Measurements from ENCODE around the gene HES4.
"Not testable (repeated sequence)": the region's sequence is repeated elsewhere in the genome, so short reads cannot be mapped to it uniquely, and the experiment has no call there.

The HES4 gene

GRCh38 chr1:1025730-1026129, 25.8 kb upstream of the HES4 start:
- DNase-seq = no peak
- TF ChIP-seq GATA1 (IDR thresholded peaks at IDR 0.05; ENCODE audit: low read depth, low read length) (no peak), POLR2A (IDR thresholded peaks at IDR 0.05; ENCODE audit: low read length) (no peak)

- TF ChIP-seq POLR2A (IDR thresholded peaks at IDR 0.05; ENCODE audit: low read length) = no peak
- TF ChIP-seq GATA1 (IDR thresholded peaks at IDR 0.05; ENCODE audit: low read depth, low read length) = no peak
- no peak for DNase-seq
These were observed 25.1 kb upstream of the HES4 start for GRCh38 chr1:1024771-1025699.

GRCh38 chr1:1024149-1024770, 24.4 kb upstream of the HES4 start:
- DNase-seq = peak; percentile 78 to 88
- TF ChIP-seq GATA1 (IDR thresholded peaks at IDR 0.05; ENCODE audit: low read depth, low read length) = no peak
- TF ChIP-seq POLR2A (IDR thresholded peaks at IDR 0.05; ENCODE audit: low read length) = no peak

- no peak for TF ChIP-seq POLR2A (IDR thresholded peaks at IDR 0.05; ENCODE audit: low read length)
- no peak for TF ChIP-seq GATA1 (IDR thresholded peaks at IDR 0.05; ENCODE audit: low read depth, low read length)
- DNase-seq = no peak
These were observed 23.8 kb upstream of the HES4 start for GRCh38 chr1:1023700-1024099.

GRCh38 chr1:1022302-1023009, 22.6 kb upstream of the HES4 start:
- TF ChIP-seq POLR2A (IDR thresholded peaks at IDR 0.05; ENCODE audit: low read length) (no peak), GATA1 (IDR thresholded peaks at IDR 0.05; ENCODE audit: low read depth, low read length) (no peak)
- DNase-seq = peak; percentile 45 to 57

- DNase-seq = no peak
- TF ChIP-seq GATA1 (IDR thresholded peaks at IDR 0.05; ENCODE audit: low read depth, low read length) (no peak), POLR2A (IDR thresholded peaks at IDR 0.05; ENCODE audit: low read length) (no peak)
These were observed 22.0 kb upstream of the HES4 start for GRCh38 chr1:1021920-1022259.

- TF ChIP-seq GATA1 (IDR thresholded peaks at IDR 0.05; ENCODE audit: low read depth, low read length) = no peak
- no peak for TF ChIP-seq POLR2A (IDR thresholded peaks at IDR 0.05; ENCODE audit: low read length)
- DNase-seq = peak; percentile 43 to 56
These were observed 21.4 kb upstream of the HES4 start for GRCh38 chr1:1021010-1021919.

GRCh38 chr1:1020415-1021009, 20.6 kb upstream of the HES4 start:
- peak; percentile 62 to 66 for DNase-seq

GRCh38 chr1:1020000-1020404, 20.1 kb upstream of the HES4 start, which contains the start of gene AGRN:
Gene AGRN (plus strand): TSS chr1:1020120. CDS start chr1:1020173, 53 bp downstream.
- DNase-seq = no peak

More at GRCh38 chr1:1020415-1021009, 20.6 kb upstream of the HES4 start:
- TF ChIP-seq GATA1 (IDR thresholded peaks at IDR 0.05; ENCODE audit: low read depth, low read length) (no peak), POLR2A (IDR thresholded peaks at IDR 0.05; ENCODE audit: low read length) (no peak)

GRCh38 chr1:1019122-1019999, 19.5 kb upstream of the HES4 start:
- DNase-seq = peak; percentile 92 to 93

More at GRCh38 chr1:1020000-1020404, 20.1 kb upstream of the HES4 start, which contains the start of gene AGRN:
- TF ChIP-seq POLR2A (IDR thresholded peaks at IDR 0.05; ENCODE audit: low read length) (no peak), GATA1 (IDR thresholded peaks at IDR 0.05; ENCODE audit: low read depth, low read length) (no peak)

GRCh38 chr1:1018321-1018685, 18.4 kb upstream of the HES4 start:
- not testable (repeated sequence) for DNase-seq

More at GRCh38 chr1:1019122-1019999, 19.5 kb upstream of the HES4 start:
- no peak for TF ChIP-seq GATA1 (IDR thresholded peaks at IDR 0.05; ENCODE audit: low read depth, low read length)
- no peak for TF ChIP-seq POLR2A (IDR thresholded peaks at IDR 0.05; ENCODE audit: low read length)

- not testable (repeated sequence) for DNase-seq
These were observed 17.8 kb upstream of the HES4 start for GRCh38 chr1:1017397-1018320.
